ENCODE data around the gene PSG5. TPM values are rescaled to one million over a fixed set of nuclear protein-coding genes. Genes with fewer than 3 reads are reported as not detected.
"Not testable (repeated sequence)": the region's sequence is repeated elsewhere in the genome, so short reads cannot be mapped to it uniquely, and the experiment has no call there.

The PSG5 gene
- 0.63 TPM for polyA plus RNA-seq (2013, experiment 1 of 2)
- 0.81 TPM for polyA plus RNA-seq (2013, experiment 2 of 2)

DNA sequence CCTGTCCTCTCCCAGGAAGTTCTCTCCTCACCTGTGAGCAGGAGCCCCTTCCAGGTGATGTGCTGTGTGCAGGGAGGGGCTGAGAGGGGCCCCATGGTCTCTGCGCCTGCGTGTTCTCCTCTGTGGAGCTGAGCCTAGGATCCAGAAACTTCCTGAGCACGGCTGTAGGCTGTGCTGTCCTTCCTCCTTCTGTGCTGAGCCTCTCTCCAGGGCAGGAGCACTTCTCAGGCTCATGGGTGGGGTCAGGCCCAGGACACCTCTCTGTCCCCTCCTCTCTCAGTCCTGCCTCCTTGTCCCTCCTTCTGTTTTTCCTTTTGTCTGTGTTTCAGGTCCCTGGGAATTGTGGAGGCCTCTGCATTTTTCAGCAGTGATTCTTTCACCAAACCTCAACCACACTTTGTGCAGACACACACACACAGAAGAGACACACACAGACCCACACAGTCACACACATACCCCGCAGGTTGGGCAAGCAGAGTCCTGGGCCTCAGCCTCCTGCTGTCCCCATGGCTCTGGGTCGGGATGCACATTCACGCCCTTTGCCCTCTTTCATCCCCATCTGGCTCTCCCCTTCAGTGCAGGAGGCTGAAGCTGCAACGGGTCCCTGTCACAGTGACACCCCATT, at the start of gene PSG5:
Gene PSG5 (minus strand): TSS at position 226 of the 625 bp plus-strand sequence. CDS start 131 bp downstream, at position 95.
- not testable (repeated sequence) for H3K4me3 ChIP-seq (ENCODE audit: extremely low read depth, insufficient read depth, low read length, poor library complexity, severe bottlenecking); H3K36me3 ChIP-seq (ENCODE audit: control insufficient read depth, insufficient read depth, low read length)
- 61 to 80% methylated on average over 3 of the region's 7 CpGs for WGBS, 2 experiments (ENCODE audit: insufficient coverage in 2 of 2)

DNA sequence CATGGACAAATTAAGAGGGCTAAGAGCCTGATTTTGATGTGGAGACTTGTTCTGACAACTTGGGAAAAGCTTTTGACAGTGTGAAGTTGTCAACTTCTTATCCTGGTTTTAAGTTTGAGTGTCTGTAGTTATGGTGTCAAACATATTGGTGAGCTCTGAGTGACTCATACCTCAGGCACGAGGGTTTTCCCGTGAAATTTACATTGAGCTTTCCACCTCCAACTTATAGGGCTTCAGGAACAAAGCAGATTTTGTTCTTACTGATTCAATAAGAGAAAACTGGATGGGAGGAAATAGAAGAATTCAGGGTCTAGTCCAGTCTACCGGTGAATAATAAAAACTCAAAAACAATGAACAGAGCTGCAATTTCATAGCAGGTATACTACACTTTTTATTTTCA, 49.4 kb upstream of the PSG5 start:
- not testable (repeated sequence) for H3K4me1 ChIP-seq (ENCODE audit: control insufficient read depth, insufficient read depth, low read length, poor library complexity, severe bottlenecking); H3K4me3 ChIP-seq (ENCODE audit: extremely low read depth, insufficient read depth, low read length, poor library complexity, severe bottlenecking); H3K27ac ChIP-seq (ENCODE audit: low read depth, low read length, severe bottlenecking); H3K36me3 ChIP-seq (ENCODE audit: control insufficient read depth, insufficient read depth, low read length); H3K9me3 ChIP-seq (ENCODE audit: control insufficient read depth, low read length)
- no CpG with 5 or more reads among the region's 3 CpGs for WGBS, 2 experiments (ENCODE audit: insufficient coverage in 2 of 2)

More for the DNA sequence above, at the start of gene PSG5:
- not testable (repeated sequence) for H3K27ac ChIP-seq (ENCODE audit: low read depth, low read length, severe bottlenecking); H3K4me1 ChIP-seq (ENCODE audit: control insufficient read depth, insufficient read depth, low read length, poor library complexity, severe bottlenecking); H3K9me3 ChIP-seq (ENCODE audit: control insufficient read depth, low read length)

DNA sequence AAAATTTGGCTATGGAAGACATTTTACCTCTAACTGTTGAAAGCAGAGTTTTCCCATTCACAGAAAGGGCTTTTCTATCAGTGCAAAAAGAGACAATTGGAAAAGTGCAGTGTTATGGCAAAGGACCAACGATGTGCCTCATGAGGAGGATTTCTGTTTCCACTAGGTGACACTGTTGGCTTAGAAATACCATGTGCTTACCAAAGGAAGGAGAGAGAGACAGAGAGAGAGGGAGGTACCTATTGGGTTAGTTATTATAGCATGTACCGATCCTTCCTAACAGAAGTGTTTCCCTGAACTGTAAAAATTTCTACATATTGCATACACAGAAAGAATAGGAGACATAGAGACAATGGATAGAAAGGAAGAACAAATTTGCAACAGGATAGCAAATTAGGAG, 43.0 kb upstream of the PSG5 start:
- H3K27ac ChIP-seq (ENCODE audit: low read depth, low read length, severe bottlenecking), result no peak overlapping the region
- WGBS, 2 experiments (ENCODE audit: insufficient coverage in 2 of 2), result 50 to 58% methylated on average over 1 of the region's 2 CpGs
- no peak overlapping the region for H3K4me3 ChIP-seq (ENCODE audit: extremely low read depth, insufficient read depth, low read length, poor library complexity, severe bottlenecking)
- no peaks in the 10 kb centered on the region for H3K4me1 ChIP-seq (ENCODE audit: control insufficient read depth, insufficient read depth, low read length, poor library complexity, severe bottlenecking)
- H3K36me3 ChIP-seq (ENCODE audit: control insufficient read depth, insufficient read depth, low read length), result no peaks in the 10 kb centered on the region
- H3K9me3 ChIP-seq (ENCODE audit: control insufficient read depth, low read length), result peaks cover 16% of the 10 kb centered on the region

DNA sequence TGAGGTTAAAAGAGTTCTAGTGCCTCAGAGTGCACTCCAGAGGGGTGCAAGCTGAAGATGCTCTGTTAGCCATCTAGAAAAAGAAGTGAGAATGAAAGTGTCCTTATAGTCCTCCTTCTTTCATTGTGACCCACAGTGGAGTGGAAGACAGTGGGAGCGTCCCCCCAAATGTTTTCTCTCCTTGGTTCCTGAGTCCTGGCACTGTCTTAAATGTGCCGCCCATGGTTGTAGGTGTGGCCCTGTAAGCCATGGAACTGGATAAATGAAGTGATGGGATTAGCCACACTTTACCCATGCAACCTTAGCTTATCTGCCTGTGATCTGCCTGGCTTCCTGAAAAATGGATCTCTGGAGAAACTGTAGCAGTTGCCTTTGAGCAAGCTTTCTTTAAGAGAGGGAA, 42.4 kb upstream of the PSG5 start:
- WGBS, 2 experiments (ENCODE audit: insufficient coverage in 2 of 2), result 50% methylated on average over 1 of the region's 2 CpGs; no CpG with 5 or more reads in 1 of the 2 experiments
- H3K4me3 ChIP-seq (ENCODE audit: extremely low read depth, insufficient read depth, low read length, poor library complexity, severe bottlenecking); H3K4me1 ChIP-seq (ENCODE audit: control insufficient read depth, insufficient read depth, low read length, poor library complexity, severe bottlenecking); H3K27ac ChIP-seq (ENCODE audit: low read depth, low read length, severe bottlenecking); H3K36me3 ChIP-seq (ENCODE audit: control insufficient read depth, insufficient read depth, low read length): not testable (repeated sequence)
- H3K9me3 ChIP-seq (ENCODE audit: control insufficient read depth, low read length), result peaks cover 16% of the 10 kb centered on the region

DNA sequence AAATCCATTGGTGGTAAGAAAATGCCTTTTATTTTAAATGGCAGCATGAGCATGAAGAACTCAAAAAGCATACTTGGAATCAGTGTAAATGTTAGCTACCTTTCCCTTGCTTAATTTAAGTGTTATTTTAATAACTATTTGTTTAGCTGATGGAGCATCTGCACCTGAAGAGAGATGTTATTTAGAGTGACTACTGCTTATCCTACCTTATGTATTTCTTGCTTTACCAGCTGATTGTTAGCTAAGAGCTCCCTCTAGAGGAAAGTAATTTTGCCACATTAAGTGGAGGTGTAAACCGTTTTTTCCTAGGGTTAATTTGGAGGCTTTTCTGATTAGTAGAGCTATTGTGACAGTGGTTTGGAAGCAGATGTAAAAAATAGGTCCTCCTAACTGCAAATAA, 40.6 kb upstream of the PSG5 start:
- H3K4me1 ChIP-seq (ENCODE audit: control insufficient read depth, insufficient read depth, low read length, poor library complexity, severe bottlenecking); H3K4me3 ChIP-seq (ENCODE audit: extremely low read depth, insufficient read depth, low read length, poor library complexity, severe bottlenecking); H3K36me3 ChIP-seq (ENCODE audit: control insufficient read depth, insufficient read depth, low read length); H3K27ac ChIP-seq (ENCODE audit: low read depth, low read length, severe bottlenecking): not testable (repeated sequence)
- H3K9me3 ChIP-seq (ENCODE audit: control insufficient read depth, low read length), result peaks cover 16% of the 10 kb centered on the region
- no CpG with 5 or more reads among the region's 1 CpG for WGBS, 2 experiments (ENCODE audit: insufficient coverage in 2 of 2)

DNA sequence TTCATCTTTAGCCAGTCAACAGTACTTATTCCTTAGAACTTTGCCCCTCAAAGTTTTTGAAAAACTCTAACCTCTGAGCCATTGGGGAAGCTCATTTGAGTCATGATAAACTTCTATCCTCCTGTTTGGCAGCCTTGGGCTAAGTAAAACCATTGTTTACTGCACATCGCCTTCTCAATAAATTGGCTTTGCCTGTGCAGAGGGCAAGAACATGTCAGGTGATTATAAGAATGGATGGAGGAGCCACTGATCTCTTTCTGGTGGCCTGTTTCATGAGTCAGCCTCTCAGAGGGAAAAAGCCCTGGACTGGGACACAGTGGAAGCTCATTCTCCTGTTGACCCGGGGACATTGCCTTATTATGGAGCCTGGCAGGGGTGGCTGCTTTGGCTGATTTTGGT, 38.5 kb upstream of the PSG5 start:
- Histone ChIP-seq H3K9me3 (ENCODE audit: control insufficient read depth, low read length) (peaks cover 13% of the 10 kb centered on the region), H3K36me3 (ENCODE audit: control insufficient read depth, insufficient read depth, low read length) (no peaks in the 10 kb centered on the region), H3K4me3 (ENCODE audit: extremely low read depth, insufficient read depth, low read length, poor library complexity, severe bottlenecking) (no peak overlapping the region), H3K4me1 (ENCODE audit: control insufficient read depth, insufficient read depth, low read length, poor library complexity, severe bottlenecking) (no peaks in the 10 kb centered on the region), H3K27ac (ENCODE audit: low read depth, low read length, severe bottlenecking) (no peak overlapping the region)
- WGBS, 2 experiments (ENCODE audit: insufficient coverage in 2 of 2), result 75 to 80% methylated on average over 1 to 2 of the region's 2 CpGs

DNA sequence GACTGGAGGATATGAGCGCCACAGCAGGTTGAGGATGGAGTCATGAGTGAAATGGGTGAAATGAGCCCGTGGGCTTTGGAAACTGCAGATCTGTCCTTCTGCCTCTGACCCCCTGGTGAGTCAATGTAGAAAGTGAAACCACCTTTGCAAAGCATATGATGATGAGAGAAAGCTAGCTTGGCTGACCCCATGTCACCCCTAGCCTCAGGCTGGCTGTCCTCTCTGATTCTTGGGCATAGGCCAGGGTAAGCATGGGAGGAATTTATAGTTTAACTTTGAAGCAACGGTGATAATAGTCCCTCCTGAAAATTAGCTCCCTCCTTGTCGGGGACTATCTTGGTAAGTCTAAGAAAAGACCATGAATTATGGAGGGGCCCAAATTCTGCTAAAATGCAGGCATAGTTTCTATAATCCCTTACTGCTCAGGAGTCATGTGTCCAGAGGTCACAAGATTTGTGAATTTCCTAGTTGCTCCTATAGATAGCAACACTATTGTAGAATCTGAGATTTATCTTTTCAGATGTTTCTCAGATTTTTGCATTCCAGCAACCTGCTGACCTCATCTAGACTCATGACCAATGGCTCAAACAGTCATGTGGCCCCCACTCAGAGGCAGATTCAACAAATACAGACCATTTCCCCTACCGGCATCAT, 38.0 kb upstream of the PSG5 start:
- peaks cover 10% of the 10 kb centered on the region for H3K9me3 ChIP-seq (ENCODE audit: control insufficient read depth, low read length)
- 65 to 85% methylated on average over 4 of the region's 5 CpGs for WGBS, 2 experiments (ENCODE audit: insufficient coverage in 2 of 2)
- H3K36me3 ChIP-seq (ENCODE audit: control insufficient read depth, insufficient read depth, low read length); H3K4me3 ChIP-seq (ENCODE audit: extremely low read depth, insufficient read depth, low read length, poor library complexity, severe bottlenecking); H3K27ac ChIP-seq (ENCODE audit: low read depth, low read length, severe bottlenecking); H3K4me1 ChIP-seq (ENCODE audit: control insufficient read depth, insufficient read depth, low read length, poor library complexity, severe bottlenecking): not testable (repeated sequence)

DNA sequence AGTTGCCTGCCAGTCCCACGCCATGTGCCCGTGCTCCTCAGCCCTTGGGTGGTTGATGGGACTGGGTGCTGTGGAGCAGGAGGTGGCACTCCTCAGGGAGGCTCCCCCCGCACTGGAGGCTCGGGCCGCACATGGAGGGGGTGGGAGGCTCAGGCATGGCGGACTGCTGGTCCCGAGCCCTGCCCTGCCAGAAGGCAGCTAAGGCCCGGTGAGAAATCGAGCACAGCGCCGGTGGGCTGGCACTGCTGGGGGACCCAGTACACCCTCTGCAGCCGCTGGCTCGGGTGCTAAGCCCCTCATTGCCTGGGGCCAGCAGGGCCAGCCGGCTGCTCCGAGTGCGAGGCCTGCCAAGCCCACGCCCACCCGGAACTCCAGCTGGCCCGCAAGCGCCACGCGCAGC, 35.6 kb upstream of the PSG5 start:
- not testable (repeated sequence) for H3K36me3 ChIP-seq (ENCODE audit: control insufficient read depth, insufficient read depth, low read length); H3K27ac ChIP-seq (ENCODE audit: low read depth, low read length, severe bottlenecking); H3K9me3 ChIP-seq (ENCODE audit: control insufficient read depth, low read length); H3K4me3 ChIP-seq (ENCODE audit: extremely low read depth, insufficient read depth, low read length, poor library complexity, severe bottlenecking); H3K4me1 ChIP-seq (ENCODE audit: control insufficient read depth, insufficient read depth, low read length, poor library complexity, severe bottlenecking)
- WGBS, 2 experiments (ENCODE audit: insufficient coverage in 2 of 2), result 91% methylated on average over 4 to 8 of the region's 22 CpGs

DNA sequence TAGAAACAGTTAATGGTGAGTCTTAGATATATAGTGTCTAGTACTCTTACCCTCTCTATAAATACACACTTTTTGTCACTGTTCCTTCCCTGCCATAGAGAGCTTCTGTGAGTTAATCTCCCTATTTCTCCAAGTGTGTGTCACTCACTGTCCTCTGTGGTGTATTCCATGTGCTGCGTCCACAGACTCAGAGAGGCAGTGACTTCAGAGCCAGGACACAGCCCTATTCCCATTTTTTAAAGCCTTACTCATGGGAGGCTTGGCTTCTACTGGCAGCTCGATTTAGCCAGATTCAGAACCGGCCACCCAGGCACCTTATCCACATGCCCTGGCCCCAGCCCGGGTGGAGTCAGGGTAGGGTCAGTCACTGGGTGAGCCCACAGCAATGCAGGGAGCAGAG, 32.8 kb upstream of the PSG5 start:
- H3K36me3 ChIP-seq (ENCODE audit: control insufficient read depth, insufficient read depth, low read length); H3K9me3 ChIP-seq (ENCODE audit: control insufficient read depth, low read length); H3K4me1 ChIP-seq (ENCODE audit: control insufficient read depth, insufficient read depth, low read length, poor library complexity, severe bottlenecking); H3K4me3 ChIP-seq (ENCODE audit: extremely low read depth, insufficient read depth, low read length, poor library complexity, severe bottlenecking); H3K27ac ChIP-seq (ENCODE audit: low read depth, low read length, severe bottlenecking): not testable (repeated sequence)
- 83% methylated on average over 1 of the region's 4 CpGs for WGBS, 2 experiments (ENCODE audit: insufficient coverage in 2 of 2)

DNA sequence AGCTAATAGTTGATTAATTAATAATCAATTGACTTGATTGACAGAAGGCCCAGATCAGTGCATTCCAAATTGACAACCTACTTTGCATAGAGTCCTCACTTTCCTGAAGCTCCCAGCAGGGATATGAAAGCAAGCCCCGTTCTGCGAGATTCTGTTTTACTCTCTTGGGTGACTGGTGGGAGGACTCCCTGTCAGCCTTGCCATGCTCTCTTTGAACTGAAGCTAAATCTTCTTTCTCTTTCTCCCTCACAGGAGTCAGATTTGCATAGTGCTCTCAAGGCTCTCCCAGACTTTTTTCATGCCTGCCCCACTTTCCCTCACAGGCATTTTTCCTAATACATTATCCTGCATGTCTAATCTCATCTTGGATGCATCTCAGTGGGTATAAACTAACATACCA, 29.5 kb upstream of the PSG5 start:
- not testable (repeated sequence) for H3K4me1 ChIP-seq (ENCODE audit: control insufficient read depth, insufficient read depth, low read length, poor library complexity, severe bottlenecking); H3K27ac ChIP-seq (ENCODE audit: low read depth, low read length, severe bottlenecking); H3K9me3 ChIP-seq (ENCODE audit: control insufficient read depth, low read length); H3K4me3 ChIP-seq (ENCODE audit: extremely low read depth, insufficient read depth, low read length, poor library complexity, severe bottlenecking); H3K36me3 ChIP-seq (ENCODE audit: control insufficient read depth, insufficient read depth, low read length)
- 43 to 60% methylated on average over 2 of the region's 2 CpGs for whole genome bisulfite sequencing, 2 experiments (ENCODE audit: insufficient coverage in 2 of 2)

DNA sequence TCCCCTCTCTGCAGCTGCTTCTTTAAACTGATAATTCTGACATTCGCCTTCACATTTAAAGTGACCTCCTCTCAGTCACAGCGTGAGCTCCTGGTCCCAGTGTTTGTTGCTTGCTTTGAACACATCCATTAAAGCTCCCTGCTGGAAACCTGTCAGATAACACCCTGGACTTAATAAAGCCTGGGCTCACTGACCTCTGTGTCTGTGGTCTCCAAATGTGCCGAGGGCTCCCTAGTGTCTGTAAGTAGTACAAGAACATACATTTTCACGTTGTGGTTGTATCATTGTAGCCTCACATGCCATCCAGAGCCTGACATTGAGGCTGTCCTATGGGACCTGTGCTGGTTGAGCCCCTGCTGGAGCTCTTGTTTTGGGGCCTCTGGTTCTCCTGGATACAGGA, 21.7 kb upstream of the PSG5 start:
- no peak overlapping the region for H3K4me3 ChIP-seq (ENCODE audit: extremely low read depth, insufficient read depth, low read length, poor library complexity, severe bottlenecking)
- no peaks in the 10 kb centered on the region for H3K4me1 ChIP-seq (ENCODE audit: control insufficient read depth, insufficient read depth, low read length, poor library complexity, severe bottlenecking)
- no peaks in the 10 kb centered on the region for H3K36me3 ChIP-seq (ENCODE audit: control insufficient read depth, insufficient read depth, low read length)
- WGBS, 2 experiments (ENCODE audit: insufficient coverage in 2 of 2), result 56 to 77% methylated on average over 4 of the region's 4 CpGs
- H3K27ac ChIP-seq (ENCODE audit: low read depth, low read length, severe bottlenecking), result no peak overlapping the region
- H3K9me3 ChIP-seq (ENCODE audit: control insufficient read depth, low read length), result no peaks in the 10 kb centered on the region
